GM12892 (cell line): ENCODE results near the gene MAGEC3.

Experiments
- DNase-seq: peaks from one replicate; pipeline ENCODE4 v3.0.0; 2011; ENCODE audit not compliant: insufficient read length
- FAIRE-seq: peaks from 2 replicates; lab custom pipeline; 2011; peaks lifted over from hg19 to GRCh38; lab: Jason Lieb, UNC
- POLR2A ChIP-seq: IDR thresholded peaks from 2 replicates; pipeline ENCODE4 v1.6.1; 2011; ENCODE audit warnings: low read depth, low read length, control low read depth
- POLR2AphosphoS5 ChIP-seq: IDR thresholded peaks from 2 replicates; pipeline ENCODE4 v1.6.1; 2011; ENCODE audit warnings: low read depth, low read length, control low read depth
- TAF1 ChIP-seq: IDR thresholded peaks from 2 replicates; pipeline ENCODE4 v1.6.1; 2011; ENCODE audit warnings: low read depth, mild to moderate bottlenecking, control low read depth, low read length, borderline replicate concordance

The MAGEC3 gene

DNA sequence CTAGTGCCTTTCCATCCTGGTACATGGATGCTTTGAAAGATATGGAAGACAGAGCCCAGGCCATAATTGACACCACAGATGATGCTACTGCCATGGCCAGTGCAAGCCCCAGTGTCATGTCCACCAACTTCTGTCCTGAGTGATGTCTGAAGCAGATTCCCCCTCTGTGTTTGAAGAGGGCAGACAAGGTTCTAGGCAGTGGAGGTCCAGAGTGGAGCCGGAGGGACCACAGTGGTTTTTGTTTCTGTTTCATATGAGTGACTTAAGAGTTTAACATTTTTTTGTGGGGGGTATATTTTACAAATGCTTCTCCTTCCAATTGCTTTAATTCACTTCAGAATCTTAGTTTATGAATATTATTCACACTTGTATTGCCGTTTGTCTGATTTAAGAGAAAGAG, 59.6 kb downstream of the MAGEC3 start:
- FAIRE-seq (no peak), DNase-seq (no peak)
- TF ChIP-seq TAF1 (no peak), POLR2A (no peak), POLR2AphosphoS5 (no peak)

DNA sequence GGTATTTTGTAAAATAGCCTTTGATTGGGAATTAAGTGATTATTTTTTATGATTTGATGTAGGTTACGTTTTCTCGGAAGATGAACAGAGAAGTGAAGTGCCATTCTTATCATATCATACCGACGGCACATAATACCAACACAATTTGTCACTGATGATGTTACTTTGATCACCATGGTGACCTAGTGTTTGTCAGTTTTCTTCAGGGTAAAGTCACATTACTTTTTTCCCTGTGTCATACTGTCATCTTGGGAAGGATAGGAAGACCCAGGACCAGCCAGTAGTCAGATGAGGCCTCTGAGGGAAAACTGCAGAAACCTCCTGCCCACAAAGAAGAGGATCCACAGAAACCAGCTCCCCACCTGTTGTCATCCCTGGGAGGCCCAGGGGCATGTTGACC, 64.2 kb downstream of the MAGEC3 start:
- FAIRE-seq: no peak
- TF ChIP-seq TAF1 (no peak), POLR2AphosphoS5 (no peak), POLR2A (no peak)
- DNase-seq: no peak

DNA sequence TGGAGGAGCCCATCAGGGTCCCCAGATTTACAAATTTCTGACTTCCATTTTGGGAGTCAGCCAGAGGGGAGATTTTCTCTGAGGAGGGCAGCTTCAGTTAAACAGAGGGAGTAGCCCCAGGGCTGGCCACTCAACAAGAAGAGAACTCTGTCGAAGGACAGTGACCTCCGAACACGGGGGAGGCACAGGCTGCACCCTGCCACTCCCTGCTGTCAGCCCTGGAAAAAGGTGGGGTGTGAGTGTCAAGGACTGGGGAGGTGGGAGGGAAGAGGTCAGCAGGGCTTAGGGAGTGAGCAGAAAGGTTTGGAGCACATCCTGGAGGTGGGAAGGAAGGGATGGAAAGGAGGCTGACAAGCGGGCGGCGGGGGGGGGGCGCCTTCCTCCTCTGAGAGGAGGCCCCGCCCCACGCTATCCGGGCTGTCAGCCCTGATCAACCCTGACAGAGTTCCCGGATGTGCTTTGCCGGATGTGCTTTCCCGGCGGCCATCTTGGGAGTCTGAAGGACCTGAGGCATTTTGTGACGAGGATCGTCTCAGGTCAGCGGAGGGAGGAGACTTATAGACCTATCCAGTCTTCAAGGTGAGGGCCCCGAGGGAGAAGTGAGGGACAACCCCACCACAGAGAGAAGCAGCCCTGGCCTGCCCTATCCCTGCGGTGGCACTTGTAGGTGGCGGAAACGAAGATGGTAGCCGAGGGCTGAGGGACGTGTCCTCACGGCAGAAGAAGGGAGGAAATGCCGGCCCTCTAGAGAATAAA, 65.5 kb downstream of the MAGEC3 start, which contains the start of gene MAGEC1:
MAGEC1 (plus strand) TSS at position 495 of the 756 bp plus-strand sequence. CDS start 1,179 bp downstream, outside the sequence.
- FAIRE-seq (no peak), DNase-seq (no peak)
- TF ChIP-seq POLR2AphosphoS5: no peak
- TF ChIP-seq POLR2A: no peak
- no peak for TF ChIP-seq TAF1

DNA sequence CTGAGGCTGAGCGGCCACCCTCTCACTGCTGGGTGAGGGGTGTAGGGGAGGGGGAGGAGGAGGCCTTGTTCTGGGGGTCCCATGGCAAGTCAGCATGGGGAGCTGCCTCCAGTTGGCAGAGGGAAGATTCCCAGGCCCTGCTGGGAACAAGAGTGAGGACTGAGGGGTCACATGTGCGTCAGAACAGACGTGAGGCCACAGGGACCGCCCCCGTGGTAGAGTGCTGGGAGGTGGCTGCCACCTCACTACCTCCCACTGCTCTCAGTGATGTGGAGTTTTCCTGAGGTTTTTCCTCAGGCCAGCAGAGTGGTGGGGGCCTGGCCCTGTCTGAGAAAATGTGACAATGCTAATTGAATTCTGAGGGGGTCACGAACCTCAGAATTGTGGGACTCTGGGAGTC, 66.1 kb downstream of the MAGEC3 start:
- FAIRE-seq (no peak), DNase-seq (no peak)
- no peak for TF ChIP-seq POLR2AphosphoS5
- TF ChIP-seq TAF1: no peak
- no peak for TF ChIP-seq POLR2A

DNA sequence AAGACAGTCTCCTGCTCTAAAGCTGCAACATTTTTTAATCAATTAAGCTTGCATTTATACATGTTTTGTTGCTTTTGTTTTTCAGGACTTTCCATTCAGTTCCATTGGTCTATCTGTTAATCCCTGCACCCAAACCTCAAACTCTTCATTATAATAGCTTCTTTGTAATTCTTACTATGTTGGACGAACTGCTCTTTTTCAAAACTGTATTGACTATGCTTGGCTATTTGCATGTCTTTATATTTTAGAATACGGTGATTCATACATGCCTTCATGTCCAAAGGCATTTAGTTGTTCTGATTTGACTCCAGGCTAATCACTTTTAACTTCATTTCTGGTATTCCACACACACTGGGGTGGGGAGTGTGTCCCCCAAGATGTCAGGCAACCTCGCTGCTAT, 79.7 kb downstream of the MAGEC3 start:
- no peak for TF ChIP-seq POLR2A
- no peak for TF ChIP-seq POLR2AphosphoS5
- TF ChIP-seq TAF1: no peak
- DNase-seq (no peak), FAIRE-seq (no peak)

DNA sequence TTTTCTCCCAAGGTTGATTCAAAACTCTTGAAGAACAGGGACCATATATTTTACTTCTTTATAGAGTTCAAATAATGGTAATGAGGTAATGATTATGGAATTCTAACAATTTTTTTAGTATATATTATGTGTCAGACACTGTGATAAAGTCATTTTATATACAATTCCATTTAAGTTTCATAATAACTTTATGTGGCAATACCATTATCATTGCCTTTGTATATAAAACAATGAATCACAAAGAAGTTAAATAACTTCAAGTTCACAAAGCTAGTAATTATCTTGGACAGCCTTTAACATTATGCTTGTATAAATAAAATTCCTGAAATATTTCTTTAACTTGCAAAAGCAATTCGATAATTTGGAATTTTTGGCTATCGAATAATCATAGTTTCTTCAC, 86.2 kb downstream of the MAGEC3 start:
- no peak for DNase-seq
- no peak for FAIRE-seq
- TF ChIP-seq POLR2A (no peak), POLR2AphosphoS5 (no peak)

DNA sequence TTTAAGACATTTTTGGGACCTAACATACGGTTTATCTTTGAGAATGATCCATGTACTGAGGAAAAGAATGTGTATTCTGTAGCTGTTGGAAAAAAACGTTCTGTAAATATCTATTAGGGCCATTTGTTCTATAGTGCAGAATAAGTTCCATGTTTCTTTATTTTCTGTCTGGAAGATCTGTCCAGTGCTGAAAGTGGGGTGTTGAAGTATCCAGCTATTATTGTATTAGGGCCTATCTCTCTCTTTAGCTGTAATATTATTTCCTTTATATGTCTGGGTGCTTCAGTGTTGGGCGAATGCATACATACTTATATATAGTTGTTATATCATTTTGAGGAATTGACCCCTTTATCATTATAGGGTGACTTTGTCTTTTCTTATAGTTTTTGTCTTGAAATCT, 90.3 kb downstream of the MAGEC3 start:
- TF ChIP-seq TAF1 (no peak), POLR2AphosphoS5 (no peak), POLR2A (no peak)
- no peak for DNase-seq
- no peak for FAIRE-seq

DNA sequence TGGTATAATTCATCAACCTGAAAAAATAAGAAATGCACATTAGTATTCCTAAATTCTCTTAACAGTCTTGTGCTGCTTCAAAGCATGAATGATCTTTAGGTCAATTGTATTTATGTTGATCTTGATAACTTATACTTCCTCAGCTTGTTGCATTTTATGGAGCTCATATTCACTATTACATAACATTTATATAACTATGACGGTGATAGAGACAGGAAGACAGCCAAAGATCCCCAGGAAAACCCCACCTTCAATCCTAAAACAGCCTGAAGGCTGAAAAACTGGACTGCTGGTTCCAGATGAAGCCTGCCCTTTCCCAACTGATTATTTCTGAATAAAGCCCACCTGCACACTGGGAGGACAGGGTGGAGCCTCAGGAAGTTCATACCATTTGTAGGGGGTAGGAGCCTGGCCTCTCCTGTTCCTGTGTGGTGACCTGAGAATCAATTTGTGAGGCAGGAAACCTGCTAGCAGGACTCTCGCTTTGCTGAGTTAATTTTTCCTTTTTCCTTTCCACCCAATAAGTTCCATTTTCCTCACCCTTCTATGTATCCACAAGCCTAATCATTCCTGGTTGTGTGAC, 96.0 kb downstream of the MAGEC3 start:
- FAIRE-seq (no peak), DNase-seq (no peak)
- no peak for TF ChIP-seq TAF1
- no peak for TF ChIP-seq POLR2A
- TF ChIP-seq POLR2AphosphoS5: no peak

DNA sequence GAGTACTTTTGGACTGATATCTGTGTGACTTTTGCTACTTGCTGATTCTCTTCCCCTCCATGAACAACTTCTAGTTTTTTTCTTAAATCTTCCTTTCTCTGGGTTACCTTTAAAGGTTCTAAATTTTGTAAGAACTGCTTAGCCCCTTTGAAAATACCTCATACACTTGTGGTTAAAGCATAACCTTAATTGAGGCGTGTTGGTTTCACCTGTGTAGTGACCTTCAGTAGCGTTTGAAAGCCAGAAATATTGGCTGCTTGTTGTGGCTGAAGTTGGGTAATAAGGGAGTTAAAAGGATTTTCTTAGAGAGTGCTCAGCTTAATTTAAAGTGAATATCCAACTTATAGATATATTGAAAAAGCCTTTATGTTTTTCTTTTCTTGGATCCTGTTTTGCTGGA, 97.5 kb downstream of the MAGEC3 start:
- no peak for DNase-seq
- TF ChIP-seq POLR2A (no peak), TAF1 (no peak), POLR2AphosphoS5 (no peak)
- no peak for FAIRE-seq

DNA sequence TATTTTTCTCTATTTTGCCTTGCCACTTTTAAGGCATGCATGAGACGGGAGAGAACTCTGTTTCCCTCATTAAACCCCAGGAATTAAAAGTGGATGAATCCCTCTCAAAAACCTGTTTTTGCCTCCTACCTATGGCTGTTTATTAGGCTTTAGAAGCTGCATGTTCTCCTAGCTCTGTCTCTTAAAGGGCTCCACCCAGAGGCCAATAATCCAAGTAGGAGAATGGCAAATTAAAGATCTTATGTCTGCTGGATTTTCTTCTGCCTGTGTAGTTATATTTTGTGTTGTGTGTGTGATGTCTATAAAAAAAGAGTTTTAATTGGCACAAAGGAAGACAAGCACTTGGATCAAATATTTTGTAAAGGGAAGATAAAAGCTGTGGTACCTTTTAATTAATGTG, 98.0 kb downstream of the MAGEC3 start:
- FAIRE-seq: no peak
- TF ChIP-seq POLR2A (no peak), TAF1 (no peak), POLR2AphosphoS5 (no peak)
- DNase-seq: no peak

DNA sequence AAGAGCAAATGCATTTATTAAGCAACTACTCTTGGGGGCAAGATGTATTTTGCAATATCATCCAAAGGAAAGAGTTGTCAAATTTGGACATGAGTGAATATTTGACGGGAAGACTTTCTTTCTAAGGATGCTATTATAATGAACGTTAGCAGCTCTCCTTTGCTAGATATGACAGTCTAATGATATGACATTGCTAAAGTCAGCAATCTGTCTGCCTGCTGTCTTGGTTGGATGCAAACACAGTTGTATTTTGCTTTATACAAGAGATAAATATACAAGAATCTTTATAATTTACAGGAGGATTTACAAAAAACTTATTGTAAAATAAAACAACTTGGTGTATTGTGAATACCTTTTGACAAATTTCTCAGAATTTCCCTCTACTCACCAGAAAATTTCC, 103.1 kb downstream of the MAGEC3 start:
- FAIRE-seq (no peak), DNase-seq (no peak)
- TF ChIP-seq POLR2AphosphoS5 (no peak), TAF1 (no peak), POLR2A (no peak)

DNA sequence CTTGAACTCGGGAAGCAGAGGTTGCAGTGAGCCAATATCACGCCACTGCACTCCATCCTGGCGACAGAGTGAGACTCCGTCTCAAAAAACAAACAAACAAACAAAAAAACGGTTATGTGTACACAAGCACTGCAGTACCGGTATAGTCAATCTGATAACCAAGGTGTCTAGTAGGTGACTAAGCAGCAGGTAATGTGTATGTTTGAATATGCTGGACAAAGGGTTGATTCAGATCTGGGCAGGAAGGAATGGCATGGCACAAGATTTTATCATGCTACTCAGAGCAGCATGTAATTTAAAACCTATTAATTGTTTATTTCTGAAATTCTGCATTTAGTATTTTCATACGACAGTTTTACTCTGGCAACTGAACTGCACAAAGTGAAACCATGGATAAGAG, 107.3 kb downstream of the MAGEC3 start:
- FAIRE-seq (no peak), DNase-seq (no peak)
- no peak for TF ChIP-seq POLR2AphosphoS5
- TF ChIP-seq POLR2A: no peak
- TF ChIP-seq TAF1: no peak
